HCT116 (cell line): Measurements from ENCODE around the gene CDH1. TPM values are rescaled to one million over a fixed set of nuclear protein-coding genes. Genes with fewer than 3 reads are reported as not detected.

ENCODE experiments used
- ATAC-seq: fragments of 200-7000 bp; cut with Tn5 transposase; 2 replicates; pipeline ENCODE4 v1.9.1; 2020; ENCODE audit warnings: mild to moderate bottlenecking, moderate library complexity
- BruUV-seq: library from RNA; stranded (reverse); fragments of 400-500 nt; replicated peaks from 2 replicates; lab custom pipeline; 2021; lab: Mats Ljungman, UMichigan
- CTCF ChIA-PET: fragments of 300-600 bp; sonication (Branson Sonifier 250); formaldehyde crosslinking; loops from one replicate; lab custom pipeline; 2021; ENCODE audit warnings: antibody characterized with exemption; lab: Charles Lee
- POLR2A ChIA-PET: fragments of 300-600, 350-600 bp; sonication (Branson Sonifier 250); formaldehyde crosslinking; loops from one replicate; lab custom pipeline; 2021; ENCODE audit warnings: antibody characterized with exemption; lab: Charles Lee
- RAD21 ChIA-PET, 2 experiments: fragments of 300-600 bp; sonication (Branson Sonifier 250); formaldehyde crosslinking; loops; one replicate each; lab custom pipeline; 2023; ENCODE audit warnings: low total read pairs in 2 of 2; ENCODE audit not compliant: uncharacterized antibody in 2 of 2, unreplicated experiment in 2 of 2, low non-redundant PET in 1 of 2; lab: Charles Lee
- DNase-seq: peaks from one replicate; pipeline ENCODE4 v3.0.0-alpha.2; 2010; ENCODE audit warnings: low read depth, low spot score
- H2AFZ ChIP-seq: fragments of 200-600 bp; shearing (Covaris generic), sonication (generic); 2 replicates; pipeline ENCODE4 v1.6.1; 2017; ENCODE audit warnings: low read depth, mixed run types, mixed read lengths, antibody characterized with exemption, low read length; ENCODE audit not compliant: poor library complexity, severe bottlenecking
- H3K27ac ChIP-seq: 2 replicates; pipeline ENCODE4 v1.5.1; 2012; ENCODE audit warnings: low read depth, low read length
- H3K27me3 ChIP-seq: fragments of 200-600 bp; sonication (generic); 2 replicates; pipeline ENCODE4 v1.6.1; 2016; ENCODE audit warnings: mixed run types, low read length, mixed read lengths; ENCODE audit not compliant: insufficient read depth
- H3K36me3 ChIP-seq, 2 experiments: fragments of 200-500 bp in 1 of 2; fragments of 200-600 bp in 1 of 2; sonication (Bioruptor generic) in 1 of 2; sonication (generic) in 1 of 2; 2 replicates each; pipeline versions ENCODE4 v1.5.1 to v1.6.1; 2014 to 2016; ENCODE audit warnings: low read length in 2 of 2, inconsistent platforms in 1 of 2, mixed read lengths in 1 of 2, mixed run types in 1 of 2; ENCODE audit not compliant: insufficient read depth in 2 of 2, control insufficient read depth in 1 of 2
- H3K4me1 ChIP-seq, 2 experiments: fragments of 200-600 bp in 1 of 2; sonication (generic) in 1 of 2; 2 replicates each; pipeline versions ENCODE4 v1.5.1 to v1.6.1; 2012 to 2017; ENCODE audit warnings: low read length in 2 of 2, inconsistent platforms in 1 of 2, mild to moderate bottlenecking in 1 of 2, mixed read lengths in 1 of 2, mixed run types in 1 of 2, moderate library complexity in 1 of 2; ENCODE audit not compliant: insufficient read depth in 2 of 2, control insufficient read depth in 1 of 2
- H3K4me2 ChIP-seq: fragments of 200-600 bp; sonication (generic); 2 replicates; pipeline ENCODE4 v1.6.1; 2017; ENCODE audit warnings: mixed run types, low read length, mixed read lengths
- H3K4me3 ChIP-seq, 2 experiments: fragments of 200-600 bp in 1 of 2; sonication (generic) in 1 of 2; replicated peaks in 1 of 2; 2 replicates each; pipeline ENCODE4 v1.5.1; 2011 to 2016; ENCODE audit warnings: low read length in 2 of 2, control low read depth in 1 of 2, low read depth in 1 of 2, mild to moderate bottlenecking in 1 of 2, mixed read lengths in 1 of 2, mixed run types in 1 of 2
- H3K79me2 ChIP-seq: fragments of 200-600 bp; sonication (generic); 2 replicates; pipeline ENCODE4 v1.6.1; 2017; ENCODE audit warnings: mild to moderate bottlenecking, mixed run types, low read length, moderate library complexity, mixed read lengths; ENCODE audit not compliant: insufficient read depth
- H3K9ac ChIP-seq: fragments of 200-600 bp; sonication (generic); 2 replicates; pipeline ENCODE4 v1.6.1; 2016; ENCODE audit warnings: low read length, mixed read lengths
- H3K9me2 ChIP-seq: fragments of 200-600 bp; sonication (generic), shearing (Covaris generic); 2 replicates; pipeline ENCODE4 v1.6.1; 2017; ENCODE audit warnings: mixed run types, mild to moderate bottlenecking, moderate library complexity; ENCODE audit not compliant: insufficient read depth
- H3K9me3 ChIP-seq, 2 experiments: fragments of 200-500 bp in 1 of 2; fragments of 200-600 bp in 1 of 2; sonication (Bioruptor generic) in 1 of 2; sonication (generic) in 1 of 2; 2 replicates each; pipeline ENCODE4 v1.6.1; 2014 to 2017; ENCODE audit warnings: low read length in 2 of 2, mixed read lengths in 2 of 2, inconsistent platforms in 1 of 2, low read depth in 1 of 2, mild to moderate bottlenecking in 1 of 2, mixed run types in 1 of 2, moderate library complexity in 1 of 2; ENCODE audit not compliant: control insufficient read depth in 1 of 2, insufficient read depth in 1 of 2
- H4K20me1 ChIP-seq: fragments of 200-600 bp; sonication (generic), shearing (Covaris generic); 2 replicates; pipeline ENCODE4 v1.6.1; 2017; ENCODE audit warnings: mixed run types, mild to moderate bottlenecking, moderate library complexity; ENCODE audit not compliant: insufficient read depth
- ELF1 ChIP-seq: IDR thresholded peaks from 2 replicates; pipeline ENCODE4 v1.6.1; 2012; ENCODE audit warnings: low read depth, borderline replicate concordance
- EZH2phosphoT487 ChIP-seq: fragments of 200-600 bp; IDR thresholded peaks from 2 replicates; pipeline ENCODE4 v1.6.1; 2018; ENCODE audit warnings: antibody characterized with exemption, borderline replicate concordance
- RAD21 ChIP-seq: IDR thresholded peaks from 2 replicates; pipeline ENCODE4 v1.6.1; 2012; ENCODE audit warnings: low read depth, mild to moderate bottlenecking
- SRF ChIP-seq: IDR thresholded peaks from 2 replicates; pipeline ENCODE4 v1.6.1; 2012; ENCODE audit warnings: low read depth
- intact Hi-C: fragments of 100-400 bp; cut with micrococcal nuclease; formaldehyde crosslinking; loops from 2 replicates; pipeline ENCODE4 v1.10.0; 2022
- total RNA-seq: library from RNA; stranded (reverse); gene quantifications from one replicate; pipeline ENCODE4 v1.2.1, GENCODE V29; 2021; ENCODE audit not compliant: unreplicated experiment
- TF ChIP-seq, protein P1 (sequence below), 3 experiments: fragments of 200-600 bp in 1 of 3; sonication (generic) in 1 of 3; IDR thresholded peaks in 2 of 3; conservative IDR thresholded peaks in 1 of 3; 2 replicates each; pipeline ENCODE4 v1.5.1; 2012 to 2017; ENCODE audit warnings: low read depth in 2 of 3, low read length in 2 of 3, antibody characterized with exemption in 1 of 3, borderline replicate concordance in 1 of 3, control low read depth in 1 of 3, mild to moderate bottlenecking in 1 of 3, mixed read lengths in 1 of 3, mixed run types in 1 of 3, moderate library complexity in 1 of 3; ENCODE audit not compliant: insufficient read depth in 1 of 3
- TF ChIP-seq, protein P2 (sequence below): IDR thresholded peaks from 2 replicates; pipeline ENCODE4 v1.6.1; 2012; ENCODE audit warnings: low read depth
- TF ChIP-seq, protein P3 (sequence below): IDR thresholded peaks from 2 replicates; pipeline ENCODE4 v1.6.1; 2012
- TF ChIP-seq, protein P4 (sequence below): IDR thresholded peaks from 2 replicates; pipeline ENCODE4 v1.6.1; 2011; ENCODE audit warnings: mild to moderate bottlenecking, low read length, moderate library complexity; ENCODE audit not compliant: insufficient replicate concordance; ENCODE audit errors: extremely low read depth

The CDH1 gene
- total RNA-seq, 1 experiment from 2014 or later = 73.2 TPM

DNA sequence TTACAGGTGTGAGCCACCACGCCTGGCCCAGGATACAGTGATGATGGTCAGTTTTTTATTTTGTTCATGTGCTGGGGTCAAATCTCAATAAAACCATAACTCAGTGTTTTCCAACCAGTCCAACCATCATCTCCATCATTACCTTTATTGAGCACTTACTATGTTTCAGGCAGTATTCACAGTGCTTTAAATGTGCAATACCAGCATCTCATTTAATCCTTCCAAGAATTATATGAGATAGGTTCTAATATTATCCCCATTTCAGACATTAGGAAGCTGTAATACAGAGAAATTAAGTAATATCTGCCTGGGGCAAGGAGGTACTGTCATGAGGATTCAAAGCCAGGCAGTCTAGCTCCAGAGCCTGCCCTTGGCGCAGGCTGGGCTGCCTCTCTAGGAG is 69.3 kb downstream of the CDH1 start:
- no peak overlapping the region for H3K4me3 ChIP-seq
- RAD21 ChIA-PET = no interaction called here
- DNase-seq (no peak), ATAC-seq (no peak)
- H3K4me2 ChIP-seq = no peak overlapping the region
- H3K9ac ChIP-seq = no peak overlapping the region
- H2AFZ ChIP-seq = no peak overlapping the region
- H3K27ac ChIP-seq = no peak overlapping the region
- CTCF ChIA-PET = no interaction called here
- no TSS peak for BruUV-seq
- peaks cover 21 to 28% of the 10 kb centered on the region in 2 experiments for H3K36me3 ChIP-seq
- no peaks in the 10 kb centered on the region for H4K20me1 ChIP-seq
- POLR2A ChIA-PET = no interaction called here
- H3K79me2 ChIP-seq = no peaks in the 10 kb centered on the region
- H3K4me1 ChIP-seq = no peaks in the 10 kb centered on the region
- intact Hi-C loops = no loop called here
- no peak for TF ChIP-seq SRF
- no peak for TF ChIP-seq ELF1
- TF ChIP-seq RAD21 = no peak
- TF ChIP-seq, protein P1, sequence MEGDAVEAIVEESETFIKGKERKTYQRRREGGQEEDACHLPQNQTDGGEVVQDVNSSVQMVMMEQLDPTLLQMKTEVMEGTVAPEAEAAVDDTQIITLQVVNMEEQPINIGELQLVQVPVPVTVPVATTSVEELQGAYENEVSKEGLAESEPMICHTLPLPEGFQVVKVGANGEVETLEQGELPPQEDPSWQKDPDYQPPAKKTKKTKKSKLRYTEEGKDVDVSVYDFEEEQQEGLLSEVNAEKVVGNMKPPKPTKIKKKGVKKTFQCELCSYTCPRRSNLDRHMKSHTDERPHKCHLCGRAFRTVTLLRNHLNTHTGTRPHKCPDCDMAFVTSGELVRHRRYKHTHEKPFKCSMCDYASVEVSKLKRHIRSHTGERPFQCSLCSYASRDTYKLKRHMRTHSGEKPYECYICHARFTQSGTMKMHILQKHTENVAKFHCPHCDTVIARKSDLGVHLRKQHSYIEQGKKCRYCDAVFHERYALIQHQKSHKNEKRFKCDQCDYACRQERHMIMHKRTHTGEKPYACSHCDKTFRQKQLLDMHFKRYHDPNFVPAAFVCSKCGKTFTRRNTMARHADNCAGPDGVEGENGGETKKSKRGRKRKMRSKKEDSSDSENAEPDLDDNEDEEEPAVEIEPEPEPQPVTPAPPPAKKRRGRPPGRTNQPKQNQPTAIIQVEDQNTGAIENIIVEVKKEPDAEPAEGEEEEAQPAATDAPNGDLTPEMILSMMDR (IDR thresholded peaks at IDR 0.05 in 2 of 3, conservative IDR thresholded peaks at IDR 0.05 in 1 of 3; ENCODE audit: borderline replicate concordance in 1 of 3, insufficient read depth in 1 of 3, low read depth in 2 of 3, low read length in 2 of 3) = no peak
- TF ChIP-seq EZH2phosphoT487 = no peak
- TF ChIP-seq, protein P2, sequence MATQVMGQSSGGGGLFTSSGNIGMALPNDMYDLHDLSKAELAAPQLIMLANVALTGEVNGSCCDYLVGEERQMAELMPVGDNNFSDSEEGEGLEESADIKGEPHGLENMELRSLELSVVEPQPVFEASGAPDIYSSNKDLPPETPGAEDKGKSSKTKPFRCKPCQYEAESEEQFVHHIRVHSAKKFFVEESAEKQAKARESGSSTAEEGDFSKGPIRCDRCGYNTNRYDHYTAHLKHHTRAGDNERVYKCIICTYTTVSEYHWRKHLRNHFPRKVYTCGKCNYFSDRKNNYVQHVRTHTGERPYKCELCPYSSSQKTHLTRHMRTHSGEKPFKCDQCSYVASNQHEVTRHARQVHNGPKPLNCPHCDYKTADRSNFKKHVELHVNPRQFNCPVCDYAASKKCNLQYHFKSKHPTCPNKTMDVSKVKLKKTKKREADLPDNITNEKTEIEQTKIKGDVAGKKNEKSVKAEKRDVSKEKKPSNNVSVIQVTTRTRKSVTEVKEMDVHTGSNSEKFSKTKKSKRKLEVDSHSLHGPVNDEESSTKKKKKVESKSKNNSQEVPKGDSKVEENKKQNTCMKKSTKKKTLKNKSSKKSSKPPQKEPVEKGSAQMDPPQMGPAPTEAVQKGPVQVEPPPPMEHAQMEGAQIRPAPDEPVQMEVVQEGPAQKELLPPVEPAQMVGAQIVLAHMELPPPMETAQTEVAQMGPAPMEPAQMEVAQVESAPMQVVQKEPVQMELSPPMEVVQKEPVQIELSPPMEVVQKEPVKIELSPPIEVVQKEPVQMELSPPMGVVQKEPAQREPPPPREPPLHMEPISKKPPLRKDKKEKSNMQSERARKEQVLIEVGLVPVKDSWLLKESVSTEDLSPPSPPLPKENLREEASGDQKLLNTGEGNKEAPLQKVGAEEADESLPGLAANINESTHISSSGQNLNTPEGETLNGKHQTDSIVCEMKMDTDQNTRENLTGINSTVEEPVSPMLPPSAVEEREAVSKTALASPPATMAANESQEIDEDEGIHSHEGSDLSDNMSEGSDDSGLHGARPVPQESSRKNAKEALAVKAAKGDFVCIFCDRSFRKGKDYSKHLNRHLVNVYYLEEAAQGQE = no peak
- TF ChIP-seq, protein P3, sequence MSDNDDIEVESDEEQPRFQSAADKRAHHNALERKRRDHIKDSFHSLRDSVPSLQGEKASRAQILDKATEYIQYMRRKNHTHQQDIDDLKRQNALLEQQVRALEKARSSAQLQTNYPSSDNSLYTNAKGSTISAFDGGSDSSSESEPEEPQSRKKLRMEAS = no peak
- TF ChIP-seq, protein P4, sequence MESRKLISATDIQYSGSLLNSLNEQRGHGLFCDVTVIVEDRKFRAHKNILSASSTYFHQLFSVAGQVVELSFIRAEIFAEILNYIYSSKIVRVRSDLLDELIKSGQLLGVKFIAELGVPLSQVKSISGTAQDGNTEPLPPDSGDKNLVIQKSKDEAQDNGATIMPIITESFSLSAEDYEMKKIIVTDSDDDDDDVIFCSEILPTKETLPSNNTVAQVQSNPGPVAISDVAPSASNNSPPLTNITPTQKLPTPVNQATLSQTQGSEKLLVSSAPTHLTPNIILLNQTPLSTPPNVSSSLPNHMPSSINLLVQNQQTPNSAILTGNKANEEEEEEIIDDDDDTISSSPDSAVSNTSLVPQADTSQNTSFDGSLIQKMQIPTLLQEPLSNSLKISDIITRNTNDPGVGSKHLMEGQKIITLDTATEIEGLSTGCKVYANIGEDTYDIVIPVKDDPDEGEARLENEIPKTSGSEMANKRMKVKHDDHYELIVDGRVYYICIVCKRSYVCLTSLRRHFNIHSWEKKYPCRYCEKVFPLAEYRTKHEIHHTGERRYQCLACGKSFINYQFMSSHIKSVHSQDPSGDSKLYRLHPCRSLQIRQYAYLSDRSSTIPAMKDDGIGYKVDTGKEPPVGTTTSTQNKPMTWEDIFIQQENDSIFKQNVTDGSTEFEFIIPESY = no peak
- H3K9me3 ChIP-seq = no peaks in the 10 kb centered on the region
- no peaks in the 10 kb centered on the region for H3K9me2 ChIP-seq
- no peaks in the 10 kb centered on the region for H3K27me3 ChIP-seq
